ENCODE results near the gene SGTA.

- TF ChIP-seq POLR2A (IDR thresholded peaks at IDR 0.05): no peak
- TF ChIP-seq, protein P1, sequence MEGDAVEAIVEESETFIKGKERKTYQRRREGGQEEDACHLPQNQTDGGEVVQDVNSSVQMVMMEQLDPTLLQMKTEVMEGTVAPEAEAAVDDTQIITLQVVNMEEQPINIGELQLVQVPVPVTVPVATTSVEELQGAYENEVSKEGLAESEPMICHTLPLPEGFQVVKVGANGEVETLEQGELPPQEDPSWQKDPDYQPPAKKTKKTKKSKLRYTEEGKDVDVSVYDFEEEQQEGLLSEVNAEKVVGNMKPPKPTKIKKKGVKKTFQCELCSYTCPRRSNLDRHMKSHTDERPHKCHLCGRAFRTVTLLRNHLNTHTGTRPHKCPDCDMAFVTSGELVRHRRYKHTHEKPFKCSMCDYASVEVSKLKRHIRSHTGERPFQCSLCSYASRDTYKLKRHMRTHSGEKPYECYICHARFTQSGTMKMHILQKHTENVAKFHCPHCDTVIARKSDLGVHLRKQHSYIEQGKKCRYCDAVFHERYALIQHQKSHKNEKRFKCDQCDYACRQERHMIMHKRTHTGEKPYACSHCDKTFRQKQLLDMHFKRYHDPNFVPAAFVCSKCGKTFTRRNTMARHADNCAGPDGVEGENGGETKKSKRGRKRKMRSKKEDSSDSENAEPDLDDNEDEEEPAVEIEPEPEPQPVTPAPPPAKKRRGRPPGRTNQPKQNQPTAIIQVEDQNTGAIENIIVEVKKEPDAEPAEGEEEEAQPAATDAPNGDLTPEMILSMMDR (IDR thresholded peaks at IDR 0.05): no peak
Measured at GRCh38 chr19:2800506-2800905, 17.4 kb upstream of the SGTA start.

Measured in thyroid gland (tissue), 4 donors.